Body of pancreas (tissue), 4 donors: Measurements from ENCODE around the gene AUH.

Experiments
- POLR2A ChIP-seq, 3 donors: fragments of 450-650 bp; IDR thresholded peaks; one replicate each; pipeline ENCODE4 v1.6.1; 2016; ENCODE audit warnings: antibody characterized with exemption in 3 of 3, mild to moderate bottlenecking in 2 of 3
- TF ChIP-seq, protein P1 (sequence below), 7 experiments: fragments of 450-650 bp in 4 of 7; fragments of 200-600 bp in 3 of 7; sonication (generic) in 3 of 7; IDR thresholded peaks; one replicate each; pipeline ENCODE4 v1.5.1; 2016 to 2019; ENCODE audit warnings: antibody characterized with exemption in 7 of 7

DNA sequence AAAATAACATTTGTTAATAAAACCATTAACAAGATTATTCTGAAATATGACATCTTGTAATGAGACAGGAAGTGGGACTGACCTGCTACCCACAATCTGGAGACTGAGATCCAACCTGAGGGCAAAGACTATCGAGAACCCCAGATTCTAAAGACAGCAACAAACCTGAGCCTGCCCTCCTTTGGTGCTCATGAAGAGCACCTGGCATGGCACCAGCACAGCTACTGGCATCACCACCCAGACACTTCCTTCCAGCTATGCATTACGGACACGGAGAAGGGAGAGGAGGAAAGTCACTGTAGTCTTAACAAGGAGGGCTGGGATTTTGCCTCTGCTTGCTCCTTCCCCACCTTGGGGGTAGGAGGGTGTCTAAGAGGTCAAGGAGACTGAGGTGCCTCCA, 105.5 kb downstream of the AUH start:
- no peak for TF ChIP-seq POLR2A (IDR thresholded peaks at IDR 0.05)
- TF ChIP-seq, protein P1, sequence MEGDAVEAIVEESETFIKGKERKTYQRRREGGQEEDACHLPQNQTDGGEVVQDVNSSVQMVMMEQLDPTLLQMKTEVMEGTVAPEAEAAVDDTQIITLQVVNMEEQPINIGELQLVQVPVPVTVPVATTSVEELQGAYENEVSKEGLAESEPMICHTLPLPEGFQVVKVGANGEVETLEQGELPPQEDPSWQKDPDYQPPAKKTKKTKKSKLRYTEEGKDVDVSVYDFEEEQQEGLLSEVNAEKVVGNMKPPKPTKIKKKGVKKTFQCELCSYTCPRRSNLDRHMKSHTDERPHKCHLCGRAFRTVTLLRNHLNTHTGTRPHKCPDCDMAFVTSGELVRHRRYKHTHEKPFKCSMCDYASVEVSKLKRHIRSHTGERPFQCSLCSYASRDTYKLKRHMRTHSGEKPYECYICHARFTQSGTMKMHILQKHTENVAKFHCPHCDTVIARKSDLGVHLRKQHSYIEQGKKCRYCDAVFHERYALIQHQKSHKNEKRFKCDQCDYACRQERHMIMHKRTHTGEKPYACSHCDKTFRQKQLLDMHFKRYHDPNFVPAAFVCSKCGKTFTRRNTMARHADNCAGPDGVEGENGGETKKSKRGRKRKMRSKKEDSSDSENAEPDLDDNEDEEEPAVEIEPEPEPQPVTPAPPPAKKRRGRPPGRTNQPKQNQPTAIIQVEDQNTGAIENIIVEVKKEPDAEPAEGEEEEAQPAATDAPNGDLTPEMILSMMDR (IDR thresholded peaks at IDR 0.05): no peak
